Peyer's patch (tissue), 4 donors: ENCODE data around the gene PRMT5.

Experiments used
- CTCF ChIP-seq, 6 experiments: fragments of 450-650 bp in 4 of 6; fragments of 200-600 bp in 2 of 6; sonication (generic) in 1 of 6; IDR thresholded peaks; one replicate each; pipeline ENCODE4 v1.5.1; 2017 to 2019; ENCODE audit warnings: antibody characterized with exemption in 6 of 6, mild to moderate bottlenecking in 3 of 6, moderate library complexity in 1 of 6
- POLR2A ChIP-seq, 2 donors: fragments of 450-650 bp; IDR thresholded peaks; one replicate each; pipeline ENCODE4 v1.5.1; 2017; ENCODE audit warnings: antibody characterized with exemption in 2 of 2, mild to moderate bottlenecking in 2 of 2, moderate library complexity in 2 of 2

GRCh38 chr14:22890416-22890815, 38.8 kb downstream of the PRMT5 start:
- TF ChIP-seq POLR2A (IDR thresholded peaks at IDR 0.05) (no peak), CTCF (IDR thresholded peaks at IDR 0.05) (no peak)
